Right lobe of liver (tissue), 4 donors: ENCODE measurements around the gene KHDRBS2.

Source experiments
- CTCF ChIP-seq, 4 donors: fragments of 200-600 bp in 3 of 4; fragments of 450-650 bp in 1 of 4; IDR thresholded peaks; one replicate each; pipeline versions ENCODE4 v1.5.1 to v1.8.0; 2016 to 2022; ENCODE audit warnings: antibody characterized with exemption in 4 of 4, mild to moderate bottlenecking in 2 of 4
- POLR2A ChIP-seq: fragments of 450-650 bp; IDR thresholded peaks from one replicate; pipeline ENCODE4 v1.6.1; 2017; ENCODE audit warnings: antibody characterized with exemption, mild to moderate bottlenecking
- donor health status: DM: no; HTN: no; CAD: no.
- donor health status: DM: no; HTN: no; CAD: no.
- donor health status: DM: no; HTN: yes; CAD: no.

DNA sequence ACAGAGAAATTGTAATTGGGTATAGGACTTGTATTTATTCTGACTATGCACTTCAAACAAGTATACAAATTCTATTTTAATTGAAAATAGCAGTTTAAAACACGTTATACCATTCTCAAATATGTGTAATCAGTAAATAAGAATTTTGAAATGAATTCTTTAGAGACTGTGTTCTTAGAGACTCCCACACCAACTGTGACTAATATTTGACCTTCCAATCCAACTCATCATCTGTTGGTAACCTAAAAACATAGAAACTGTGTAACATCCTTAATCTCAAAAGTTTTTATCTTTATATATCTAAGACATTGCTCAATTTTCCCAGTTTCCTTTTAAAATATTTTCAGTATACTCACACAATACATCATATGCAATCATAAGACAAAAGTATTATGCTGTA, 83.9 kb downstream of the KHDRBS2 start:
- TF ChIP-seq CTCF (IDR thresholded peaks at IDR 0.05) (no peak), POLR2A (no peak)
